Tibial nerve (tissue), 4 donors: Measurements from ENCODE around the gene FOXF2. TPM values are rescaled to one million over a fixed set of nuclear protein-coding genes. Genes with fewer than 3 reads are reported as not detected.

Experiments
- DNase-seq, 2 donors: peaks; one replicate each; pipeline ENCODE4 v3.0.0-alpha.2; 2019; ENCODE audit warnings: low spot score in 2 of 2
- H3K27ac ChIP-seq, 4 donors: fragments of 200-600 bp; sonication (generic) in 3 of 4; one replicate each; pipeline ENCODE4 v1.5.1; 2017 to 2019; ENCODE audit warnings: mild to moderate bottlenecking in 1 of 4
- H3K27me3 ChIP-seq, 2 donors: fragments of 200-600 bp; sonication (generic) in 1 of 2; one replicate each; pipeline versions ENCODE4 v1.5.1 to v1.6.0; 2017 to 2019
- H3K36me3 ChIP-seq, 3 donors: fragments of 200-600 bp; sonication (generic); one replicate each; pipeline ENCODE4 v1.5.1; 2018 to 2019
- H3K4me1 ChIP-seq, 4 donors: fragments of 200-600 bp; sonication (generic) in 3 of 4; one replicate each; pipeline ENCODE4 v1.5.1; 2017 to 2019
- H3K4me3 ChIP-seq, 4 donors: fragments of 200-600 bp; sonication (generic) in 3 of 4; one replicate each; pipeline ENCODE4 v1.5.1; 2017 to 2019; ENCODE audit warnings: mild to moderate bottlenecking in 1 of 4, moderate library complexity in 1 of 4
- H3K9me3 ChIP-seq, 4 donors: fragments of 200-600 bp; sonication (generic) in 3 of 4; one replicate each; pipeline ENCODE4 v1.5.1; 2017 to 2019
- EP300 ChIP-seq, 2 donors: sonication (generic); formaldehyde crosslinking; IDR thresholded peaks; one replicate each; pipeline ENCODE4 v1.6.1; 2017; ENCODE audit warnings: antibody characterized with exemption in 2 of 2, mild to moderate bottlenecking in 1 of 2
- POLR2A ChIP-seq, 2 donors: fragments of 450-650 bp; IDR thresholded peaks; one replicate each; pipeline ENCODE4 v1.6.1; 2017; ENCODE audit warnings: antibody characterized with exemption in 2 of 2, mild to moderate bottlenecking in 2 of 2, moderate library complexity in 2 of 2
- WGBS, 2 donors: methylation state at CpG; one replicate each; pipeline ENCODE4 v1.1.5; 2018; 5-methylcytosine and 5-hydroxymethylcytosine counted together
- total RNA-seq, 4 donors: library from RNA; depleted of rRNA; stranded (reverse); fragments of >200 nt; gene quantifications; one replicate each; pipeline ENCODE4 v1.1.0, GENCODE V29; 2016
- TF ChIP-seq, protein P1 (sequence below), 5 experiments: fragments of 200-600 bp in 3 of 5; fragments of 450-650 bp in 2 of 5; sonication (generic) in 3 of 5; IDR thresholded peaks; one replicate each; pipeline ENCODE4 v1.5.1; 2016 to 2019; ENCODE audit warnings: antibody characterized with exemption in 5 of 5, mild to moderate bottlenecking in 3 of 5, moderate library complexity in 2 of 5

FOXF2 gene
- total RNA-seq, 4 donors from 2014 or later: 0.21 to 2.4 (median 0.71) TPM

DNA sequence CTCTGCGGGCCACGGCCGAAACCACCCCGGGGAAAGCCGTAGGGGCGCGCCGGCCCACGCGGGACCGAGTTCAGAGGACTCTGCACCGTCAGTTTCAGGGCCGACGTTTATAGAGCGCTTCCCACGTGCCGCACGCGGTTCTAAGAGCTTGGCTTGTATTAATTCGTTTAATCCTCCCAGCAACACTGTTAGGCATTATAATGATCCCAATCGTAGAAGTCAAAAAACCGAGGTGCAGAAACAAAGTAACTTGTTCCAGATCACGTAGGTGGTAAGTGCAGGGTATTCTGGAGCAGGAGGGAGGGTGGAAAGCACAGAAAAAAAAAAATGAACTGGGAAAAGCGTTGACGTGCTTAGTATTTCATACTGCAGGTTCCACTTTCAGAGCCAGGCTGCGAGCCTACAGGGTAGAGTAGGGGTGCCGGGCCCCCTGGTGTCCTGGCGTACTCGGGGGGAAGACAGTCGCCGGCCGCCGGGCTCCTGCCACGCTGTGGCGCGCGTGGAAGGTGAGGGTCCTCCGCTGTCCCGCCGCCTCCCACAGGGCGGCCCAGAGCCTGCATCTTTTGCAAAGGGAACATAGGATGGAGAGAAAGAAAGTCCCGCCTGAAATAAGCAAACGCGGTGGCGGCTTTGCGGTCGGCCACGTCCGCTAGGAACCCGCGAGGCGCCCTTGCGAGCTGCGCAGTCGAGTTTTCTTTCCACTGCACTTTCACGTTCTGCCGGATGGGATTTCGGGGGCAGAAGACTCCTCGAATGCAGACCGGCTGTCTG, 10.2 kb upstream of the FOXF2 start:
- H3K4me1 ChIP-seq: peaks cover 0 to 67% (median 23%) of the 10 kb centered on the region in 4 donors
- TF ChIP-seq POLR2A (IDR thresholded peaks at IDR 0.05): no peak
- TF ChIP-seq EP300 (IDR thresholded peaks at IDR 0.05): peak in 1 of 2 donors; percentile 76
- no peak overlapping the region for H3K27ac ChIP-seq
- peaks cover 4 to 99% of the 10 kb centered on the region in 2 donors for H3K27me3 ChIP-seq
- no peaks in the 10 kb centered on the region for H3K9me3 ChIP-seq
- DNase-seq: no peak
- H3K36me3 ChIP-seq: no peaks in the 10 kb centered on the region
- H3K4me3 ChIP-seq: peak overlapping the region in 2 of 4 donors; percentile 9 to 10
- 3 to 4% methylated on average over 55 to 60 of the region's 60 CpGs for WGBS, 2 donors

DNA sequence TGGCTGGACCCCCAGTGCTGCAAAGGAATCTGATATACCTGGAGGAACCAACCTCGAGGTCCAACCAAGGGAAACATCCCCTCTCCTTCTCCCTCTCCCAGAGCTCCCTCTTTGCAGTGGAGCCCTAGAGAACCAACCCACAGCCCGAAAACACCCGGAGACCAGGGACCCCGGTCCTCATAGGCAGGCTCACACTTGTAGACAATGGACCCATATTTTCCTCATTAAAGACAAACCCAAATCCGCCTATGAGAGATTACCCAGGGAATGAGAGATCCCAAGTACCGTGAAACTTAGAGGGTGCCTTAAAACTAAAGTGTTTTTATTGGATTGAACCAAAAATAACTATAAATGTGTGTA, 9.6 kb upstream of the FOXF2 start:
- Histone ChIP-seq H3K9me3 (no peaks in the 10 kb centered on the region), H3K4me1 (peaks cover 0 to 71% (median 23%) of the 10 kb centered on the region in 4 donors), H3K27me3 (peaks cover 4 to 99% of the 10 kb centered on the region in 2 donors), H3K4me3 (no peak overlapping the region), H3K27ac (no peak overlapping the region), H3K36me3 (no peaks in the 10 kb centered on the region)
- DNase-seq: no peak
- no peak for TF ChIP-seq EP300 (IDR thresholded peaks at IDR 0.05)
- TF ChIP-seq POLR2A (IDR thresholded peaks at IDR 0.05): no peak
- TF ChIP-seq, protein P1, sequence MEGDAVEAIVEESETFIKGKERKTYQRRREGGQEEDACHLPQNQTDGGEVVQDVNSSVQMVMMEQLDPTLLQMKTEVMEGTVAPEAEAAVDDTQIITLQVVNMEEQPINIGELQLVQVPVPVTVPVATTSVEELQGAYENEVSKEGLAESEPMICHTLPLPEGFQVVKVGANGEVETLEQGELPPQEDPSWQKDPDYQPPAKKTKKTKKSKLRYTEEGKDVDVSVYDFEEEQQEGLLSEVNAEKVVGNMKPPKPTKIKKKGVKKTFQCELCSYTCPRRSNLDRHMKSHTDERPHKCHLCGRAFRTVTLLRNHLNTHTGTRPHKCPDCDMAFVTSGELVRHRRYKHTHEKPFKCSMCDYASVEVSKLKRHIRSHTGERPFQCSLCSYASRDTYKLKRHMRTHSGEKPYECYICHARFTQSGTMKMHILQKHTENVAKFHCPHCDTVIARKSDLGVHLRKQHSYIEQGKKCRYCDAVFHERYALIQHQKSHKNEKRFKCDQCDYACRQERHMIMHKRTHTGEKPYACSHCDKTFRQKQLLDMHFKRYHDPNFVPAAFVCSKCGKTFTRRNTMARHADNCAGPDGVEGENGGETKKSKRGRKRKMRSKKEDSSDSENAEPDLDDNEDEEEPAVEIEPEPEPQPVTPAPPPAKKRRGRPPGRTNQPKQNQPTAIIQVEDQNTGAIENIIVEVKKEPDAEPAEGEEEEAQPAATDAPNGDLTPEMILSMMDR (IDR thresholded peaks at IDR 0.05): no peak
- WGBS, 2 donors: 11% methylated on average over 6 of the region's 6 CpGs

DNA sequence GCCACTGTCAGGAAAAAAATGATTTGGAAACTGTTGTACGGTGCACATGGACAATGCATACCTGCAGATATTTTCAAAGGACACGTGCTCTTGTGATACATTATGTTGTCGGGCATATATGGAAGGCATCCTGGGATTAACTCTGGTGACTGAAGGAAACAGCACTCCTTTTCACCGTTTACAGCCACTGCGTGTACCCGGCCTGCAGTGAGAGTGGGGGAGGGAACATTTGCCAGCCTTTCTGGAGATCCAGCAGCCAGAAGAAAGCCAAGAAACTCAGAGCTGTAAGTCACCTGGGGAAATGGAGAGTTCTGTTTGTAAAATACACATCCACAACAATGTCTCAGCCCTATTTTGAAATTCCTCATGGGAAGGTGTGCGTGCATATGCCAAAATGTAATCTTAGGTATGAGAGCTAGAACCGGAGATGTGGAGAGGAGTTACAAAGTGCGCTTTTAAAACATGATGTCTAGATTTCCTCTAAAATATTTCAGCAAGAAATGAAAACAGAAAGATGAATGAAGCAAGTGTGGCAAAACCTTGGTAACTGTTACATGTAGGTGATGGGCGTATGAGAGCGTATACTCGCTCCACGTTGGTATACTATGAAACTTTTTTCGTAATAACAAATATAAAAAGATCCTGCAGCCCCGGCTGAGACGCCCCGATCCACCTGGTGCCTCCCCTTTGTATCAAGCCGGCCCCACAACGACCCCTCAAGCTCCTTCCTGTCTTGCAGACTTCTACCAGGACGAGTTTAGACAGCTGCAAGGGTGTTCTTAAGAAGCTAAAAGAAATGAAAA, 8.6 kb upstream of the FOXF2 start:
- Histone ChIP-seq H3K4me1 (peaks cover 0 to 75% (median 23%) of the 10 kb centered on the region in 4 donors), H3K36me3 (no peaks in the 10 kb centered on the region), H3K27me3 (peaks cover 4 to 99% of the 10 kb centered on the region in 2 donors), H3K4me3 (peak overlapping the region in 1 of 4 donors; percentile 10), H3K27ac (no peak overlapping the region), H3K9me3 (no peaks in the 10 kb centered on the region)
- 14 to 15% methylated on average over 20 of the region's 20 CpGs for WGBS, 2 donors
- TF ChIP-seq POLR2A (IDR thresholded peaks at IDR 0.05) (no peak), EP300 (IDR thresholded peaks at IDR 0.05) (no peak)
- TF ChIP-seq, protein P1 (IDR thresholded peaks at IDR 0.05): no peak
- no peak for DNase-seq

DNA sequence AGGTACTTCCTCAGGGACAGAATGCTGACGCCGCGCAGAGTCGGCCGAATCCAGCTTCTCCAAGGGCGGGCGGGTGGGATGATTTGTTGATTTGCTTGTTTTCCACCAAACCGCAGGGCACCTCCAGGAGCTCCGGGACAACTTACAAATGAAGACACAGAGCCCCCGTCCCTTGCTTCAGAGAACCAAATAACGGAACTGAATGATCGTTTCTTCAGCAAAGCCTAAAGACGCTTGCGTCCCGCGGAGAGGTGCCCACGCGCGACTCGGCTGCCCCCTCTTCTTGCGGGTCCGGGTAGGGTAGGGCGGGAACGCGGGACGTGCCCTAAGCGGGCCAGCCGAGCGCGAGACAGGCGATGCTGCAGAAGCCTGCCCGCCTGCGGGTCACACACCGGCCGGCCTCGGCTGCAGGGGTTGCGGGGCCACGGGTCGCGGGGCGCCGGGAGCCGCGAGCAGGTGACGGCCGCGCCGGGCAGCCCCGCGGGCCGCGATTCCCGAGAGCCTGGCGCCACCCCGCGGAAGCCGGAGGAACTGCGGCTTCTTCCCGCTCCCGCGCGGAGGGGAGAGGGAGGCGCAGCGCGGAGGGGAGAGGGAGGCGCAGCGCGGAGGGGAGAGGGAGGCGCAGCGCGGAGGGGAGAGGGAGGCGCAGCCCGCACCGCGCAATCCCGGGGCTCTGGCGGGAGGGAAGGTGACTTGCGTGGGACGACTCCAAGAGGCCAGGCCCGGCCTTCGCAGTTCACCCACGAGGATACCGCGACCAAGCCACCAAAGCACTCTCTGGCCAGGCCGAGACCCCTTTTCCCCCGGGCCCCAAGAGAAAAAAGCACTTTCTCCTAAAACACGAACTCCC, 7.7 kb upstream of the FOXF2 start:
- TF ChIP-seq, protein P1 (IDR thresholded peaks at IDR 0.05): peak; percentile 80 to 97 (median 93)
- TF ChIP-seq EP300 (IDR thresholded peaks at IDR 0.05): no peak
- TF ChIP-seq POLR2A (IDR thresholded peaks at IDR 0.05): no peak
- Histone ChIP-seq H3K27ac (no peak overlapping the region), H3K4me1 (peaks cover 0 to 75% (median 23%) of the 10 kb centered on the region in 4 donors), H3K4me3 (peak overlapping the region in 3 of 4 donors; percentile 9 to 39 (median 10)), H3K27me3 (peaks cover 4 to 99% of the 10 kb centered on the region in 2 donors), H3K36me3 (no peaks in the 10 kb centered on the region), H3K9me3 (no peaks in the 10 kb centered on the region)
- 1% methylated on average over 43 to 69 of the region's 87 CpGs for WGBS, 2 donors
- peak in 1 of 2 donors; percentile 56 for DNase-seq

DNA sequence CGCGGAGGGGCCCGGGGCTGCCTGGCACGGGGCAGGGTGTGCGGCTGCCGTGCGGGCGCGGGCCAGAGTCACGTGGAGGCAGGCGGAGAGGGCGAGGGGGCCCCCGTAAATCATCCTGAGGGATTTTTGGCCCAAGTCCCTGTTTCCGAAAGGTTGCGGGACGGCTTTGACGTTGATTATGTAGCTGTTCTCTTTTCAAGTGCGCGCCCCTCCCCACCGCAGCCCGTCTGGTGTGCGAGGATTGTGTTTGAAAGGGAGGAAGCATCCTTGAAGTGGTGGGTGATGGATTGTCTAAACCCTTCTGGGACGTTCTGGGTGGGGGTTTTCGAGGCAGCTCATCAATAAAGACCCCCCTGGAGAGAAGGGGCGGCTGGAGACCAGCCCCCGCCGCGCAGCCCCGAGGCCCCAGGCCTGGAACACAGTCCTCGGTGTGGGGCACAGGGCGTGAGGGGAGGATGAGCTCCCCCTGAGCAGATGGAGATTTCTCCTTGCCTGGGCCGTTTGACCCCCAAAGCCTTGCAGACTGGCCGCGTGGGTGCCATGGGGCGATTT, 7.0 kb upstream of the FOXF2 start:
- WGBS, 2 donors: 2% methylated on average over 27 to 35 of the region's 35 CpGs
- no peak overlapping the region for H3K27ac ChIP-seq
- no peak for TF ChIP-seq EP300 (IDR thresholded peaks at IDR 0.05)
- TF ChIP-seq, protein P1 (IDR thresholded peaks at IDR 0.05): no peak
- TF ChIP-seq POLR2A (IDR thresholded peaks at IDR 0.05): no peak
- H3K9me3 ChIP-seq: no peaks in the 10 kb centered on the region
- H3K36me3 ChIP-seq: no peaks in the 10 kb centered on the region
- DNase-seq: no peak
- peak overlapping the region in 1 of 4 donors; percentile 39 for H3K4me3 ChIP-seq
- peaks cover 4 to 99% of the 10 kb centered on the region in 2 donors for H3K27me3 ChIP-seq
- peaks cover 0 to 74% (median 23%) of the 10 kb centered on the region in 4 donors for H3K4me1 ChIP-seq
